Activated CD4-positive, alpha-beta T cell treated with anti-CD3 and anti-CD28 coated beads, Interleukin-2, amount 50 U/mL, for 16 hours (primary cell): ENCODE data around the gene HDAC4.

Experiments
- DNase-seq: peaks from one replicate; pipeline ENCODE4 v3.0.0-alpha.2; 2020

HDAC4 gene

GRCh38 chr2:239262484-239263230 lies 138.2 kb downstream of the HDAC4 start:
- no peak for DNase-seq

GRCh38 chr2:239261796-239262483 lies 138.9 kb downstream of the HDAC4 start:
- no peak for DNase-seq

GRCh38 chr2:239261356-239261755 lies 139.5 kb downstream of the HDAC4 start:
- no peak for DNase-seq

- no peak for DNase-seq
These were observed 140.1 kb downstream of the HDAC4 start for GRCh38 chr2:239260546-239261327.

- peak; percentile 68 for DNase-seq
These were observed 141.1 kb downstream of the HDAC4 start for GRCh38 chr2:239259603-239260298.

- peak; percentile 31 for DNase-seq
These were observed 141.6 kb downstream of the HDAC4 start for GRCh38 chr2:239259173-239259572.

- peak; percentile 66 for DNase-seq
These were observed 142.6 kb downstream of the HDAC4 start for GRCh38 chr2:239258248-239258647.

GRCh38 chr2:239257511-239257937 lies 143.3 kb downstream of the HDAC4 start:
- peak; percentile 62 for DNase-seq

GRCh38 chr2:239256350-239256743 lies 144.5 kb downstream of the HDAC4 start:
- no peak for DNase-seq

- no peak for DNase-seq
These were observed 145.0 kb downstream of the HDAC4 start for GRCh38 chr2:239255628-239256349.

GRCh38 chr2:239255218-239255617 lies 145.6 kb downstream of the HDAC4 start:
- no peak for DNase-seq

- no peak for DNase-seq
These were observed 147.0 kb downstream of the HDAC4 start for GRCh38 chr2:239253701-239254436.

- no peak for DNase-seq
These were observed 147.6 kb downstream of the HDAC4 start for GRCh38 chr2:239253264-239253663.

- no peak for DNase-seq
These were observed 148.0 kb downstream of the HDAC4 start for GRCh38 chr2:239252801-239253200.

- no peak for DNase-seq
These were observed 148.4 kb downstream of the HDAC4 start for GRCh38 chr2:239252393-239252792.

GRCh38 chr2:239251971-239252370 lies 148.8 kb downstream of the HDAC4 start:
- no peak for DNase-seq

- DNase-seq: no peak
These were observed 150.4 kb downstream of the HDAC4 start for GRCh38 chr2:239250216-239251081.

GRCh38 chr2:239249776-239250175 lies 151.0 kb downstream of the HDAC4 start:
- DNase-seq: no peak

- no peak for DNase-seq
These were observed 151.8 kb downstream of the HDAC4 start for GRCh38 chr2:239249048-239249447.
